ENCODE data around the gene BRPF1.

The BRPF1 gene

DNA sequence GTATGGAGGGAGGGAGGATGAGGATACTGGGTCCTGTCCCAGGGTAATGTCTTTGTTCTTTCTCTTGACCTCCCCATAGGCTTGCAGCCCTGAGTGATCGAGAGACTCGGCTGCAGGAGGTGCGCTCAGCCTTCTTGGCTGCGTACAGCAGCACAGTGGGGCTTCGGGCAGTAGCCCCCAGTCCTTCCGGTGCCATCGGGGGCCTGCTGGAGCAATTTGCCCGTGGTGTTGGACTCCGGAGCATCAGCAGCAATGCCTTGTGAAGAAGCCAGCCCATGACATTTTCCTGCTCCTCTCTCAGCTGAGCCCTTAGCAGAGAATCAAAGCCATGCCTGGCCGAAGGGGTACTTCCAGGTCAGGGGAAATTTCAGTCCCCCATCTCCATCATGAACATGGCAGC is 29.8 kb upstream of the BRPF1 start:
- DNase-seq: no peak

DNA sequence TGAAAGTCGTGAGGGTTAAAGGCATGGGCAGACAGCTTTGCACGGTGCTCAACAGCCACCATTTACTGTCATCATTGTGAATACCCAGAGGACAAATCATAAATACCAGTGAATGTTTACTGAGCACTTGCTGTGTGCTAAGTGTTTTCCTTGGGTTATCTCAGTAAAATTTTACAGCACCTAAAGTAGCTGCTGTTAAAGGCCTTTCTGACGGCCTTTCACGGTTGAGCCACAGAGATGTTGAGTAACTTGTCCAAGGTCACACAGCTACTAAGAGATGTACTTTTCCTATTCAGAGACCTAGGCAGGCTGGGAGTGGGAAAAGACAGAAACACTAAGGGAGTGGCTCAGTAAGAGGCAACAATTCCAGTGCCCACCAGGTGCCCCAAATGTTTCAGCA is 28.3 kb upstream of the BRPF1 start:
- DNase-seq: no peak

DNA sequence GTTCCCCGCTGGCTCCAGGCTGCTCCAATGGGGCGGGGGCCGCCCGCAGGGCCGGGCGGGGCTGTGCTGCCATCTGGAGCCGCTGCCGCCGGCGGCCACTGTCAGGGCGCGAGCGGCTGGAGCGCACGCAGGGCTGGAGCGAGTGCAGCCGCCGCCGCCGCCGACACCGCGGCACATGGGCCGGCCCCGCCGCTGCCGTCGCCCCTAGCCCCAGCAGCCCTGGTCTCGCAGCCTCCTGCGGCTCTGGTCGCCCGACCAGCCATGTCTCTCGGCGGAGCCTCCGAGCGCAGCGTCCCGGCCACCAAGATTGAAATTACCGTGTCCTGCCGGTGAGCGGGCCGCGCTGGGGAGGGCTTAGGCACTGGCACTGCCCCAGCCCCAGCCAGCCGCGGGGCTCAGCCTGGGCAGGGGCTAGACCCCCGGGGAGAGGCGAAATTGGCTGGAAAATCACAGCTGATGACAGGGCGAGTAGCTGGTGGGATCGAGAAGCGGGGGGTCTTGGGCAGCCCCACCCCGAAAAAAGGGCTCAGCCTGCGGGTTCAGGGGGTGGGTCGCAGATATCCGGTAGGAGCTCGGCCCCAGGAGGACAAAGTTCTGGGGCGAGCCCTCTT is 27.7 kb upstream of the BRPF1 start, which contains the start of gene CPNE9:
Gene CPNE9 (plus strand): TSS at position 98 of the 611 bp plus-strand sequence. CDS start 164 bp downstream, at position 262.
- DNase-seq: no peak

DNA sequence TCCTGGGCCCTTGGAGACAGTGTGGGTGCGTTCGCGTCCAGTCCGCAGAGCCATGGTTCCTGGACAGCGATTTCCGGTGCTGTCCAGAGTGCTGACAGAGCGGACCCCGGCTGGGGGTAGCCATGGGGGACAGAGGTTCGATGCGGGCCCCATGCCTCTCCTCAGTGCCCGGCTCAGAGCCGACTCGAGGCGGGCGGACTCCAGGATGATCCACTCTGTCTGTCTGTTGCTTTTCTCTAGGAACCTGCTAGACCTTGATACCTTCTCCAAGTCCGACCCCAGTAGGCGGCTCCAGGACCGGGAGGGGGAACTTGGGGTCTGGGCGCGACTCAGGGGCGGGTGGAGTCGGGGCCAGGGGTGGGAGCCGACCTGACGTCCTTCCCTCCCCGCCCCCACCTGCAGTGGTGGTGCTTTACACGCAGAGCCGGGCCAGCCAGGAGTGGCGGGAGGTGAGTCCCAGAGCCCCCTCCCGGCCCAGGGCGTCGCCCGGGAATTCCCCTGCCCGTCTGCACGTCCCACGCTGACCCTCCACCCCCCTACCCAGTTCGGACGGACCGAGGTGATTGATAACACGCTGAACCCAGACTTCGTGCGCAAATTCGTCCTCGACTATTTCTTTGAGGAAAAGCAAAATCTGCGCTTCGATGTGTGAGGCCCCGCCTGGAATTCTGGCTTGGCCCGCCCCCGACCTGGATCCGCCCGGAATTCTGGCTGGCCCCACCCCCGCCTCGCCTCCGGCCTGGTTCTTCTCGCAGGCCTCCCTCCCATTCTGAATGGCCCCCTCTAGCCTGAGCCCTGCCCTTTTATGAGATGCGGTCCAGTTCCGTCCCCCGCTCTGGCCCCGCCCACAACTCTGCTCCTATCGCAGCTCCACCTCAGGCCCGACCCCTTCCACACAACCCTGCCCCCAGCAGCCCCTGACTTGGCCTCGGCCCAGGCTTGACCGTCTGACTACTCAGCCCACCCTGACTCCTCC is 26.9 kb upstream of the BRPF1 start:
- no peak for DNase-seq

DNA sequence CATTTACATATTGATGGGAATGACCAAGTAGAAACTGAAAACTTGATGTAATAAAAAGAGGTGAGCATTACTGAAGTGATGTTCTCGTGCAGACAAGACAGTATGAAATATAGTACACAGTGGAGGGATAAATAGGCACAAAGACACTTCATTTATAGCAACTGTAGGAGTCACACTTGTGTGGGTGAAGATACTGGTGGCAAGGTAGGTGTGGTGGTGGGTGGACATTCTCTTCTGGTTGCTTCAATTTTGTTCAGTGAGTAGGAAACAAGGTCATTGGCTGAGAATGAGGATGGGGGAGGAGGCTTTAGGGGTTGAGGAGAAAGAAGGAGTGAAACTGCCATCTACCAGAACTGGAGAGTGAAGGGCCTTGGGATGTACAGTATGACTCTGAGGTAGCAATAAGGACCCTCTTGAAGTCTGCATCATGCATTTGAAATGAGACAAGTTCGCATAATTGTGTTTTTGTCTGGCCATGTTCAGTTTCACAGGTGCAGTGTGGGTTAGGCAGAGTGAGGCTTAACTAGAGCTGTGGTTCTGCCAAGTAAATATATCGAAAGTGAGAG is 21.3 kb upstream of the BRPF1 start:
- no peak for DNase-seq

DNA sequence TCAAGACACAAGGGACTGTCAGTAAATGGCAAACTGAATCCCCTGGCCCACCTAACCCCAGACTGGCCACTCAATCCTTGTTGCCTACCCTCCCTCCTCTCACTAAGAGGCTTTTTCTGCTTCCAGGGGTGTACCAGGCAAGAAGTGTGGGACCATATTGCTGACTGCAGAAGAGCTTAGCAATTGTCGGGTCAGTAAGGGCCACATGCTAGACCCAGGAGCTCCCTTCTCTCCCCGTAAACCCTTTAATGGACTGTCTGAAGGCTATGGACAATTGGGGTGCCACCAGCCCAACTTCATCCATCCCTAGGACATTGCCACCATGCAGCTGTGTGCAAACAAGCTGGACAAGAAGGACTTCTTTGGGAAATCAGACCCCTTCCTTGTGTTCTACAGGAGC is 19.1 kb upstream of the BRPF1 start:
- DNase-seq: no peak

DNA sequence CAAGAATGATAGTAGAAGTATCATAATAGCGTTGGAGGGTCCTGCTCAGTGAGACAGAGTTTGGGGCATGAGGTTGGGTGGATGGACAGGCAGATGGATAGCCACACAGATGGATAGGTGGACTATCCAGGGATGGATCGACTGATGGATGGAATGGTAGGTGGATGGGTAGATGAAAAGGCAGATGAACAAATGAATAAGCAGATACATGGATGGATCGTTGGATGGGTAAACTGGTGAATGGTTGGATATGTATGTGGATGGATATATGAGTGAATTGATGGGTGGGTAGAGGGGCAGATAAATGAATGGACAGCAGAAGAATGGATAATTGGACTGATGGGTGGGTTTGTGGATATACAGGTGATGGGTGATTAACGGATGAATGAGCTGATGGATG is 18.4 kb upstream of the BRPF1 start:
- DNase-seq: no peak

DNA sequence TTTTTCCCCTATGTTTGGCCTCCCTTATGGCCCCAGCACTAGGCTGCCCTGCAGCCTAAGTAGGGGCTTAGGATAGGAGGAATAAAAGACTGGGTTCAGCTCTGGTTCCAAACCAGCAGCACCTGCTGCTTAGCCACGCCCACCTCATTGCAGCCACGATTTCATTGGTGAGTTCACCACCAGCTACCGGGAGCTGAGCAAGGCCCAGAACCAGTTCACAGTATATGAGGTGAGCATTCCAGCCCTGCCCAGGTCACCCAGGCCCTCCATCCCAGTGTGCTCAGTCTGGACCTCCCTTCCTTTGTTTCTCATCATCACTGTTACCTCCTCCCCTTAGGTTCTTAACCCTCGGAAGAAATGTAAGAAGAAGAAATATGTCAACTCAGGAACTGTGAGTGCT is 16.4 kb upstream of the BRPF1 start:
- DNase-seq: no peak

DNA sequence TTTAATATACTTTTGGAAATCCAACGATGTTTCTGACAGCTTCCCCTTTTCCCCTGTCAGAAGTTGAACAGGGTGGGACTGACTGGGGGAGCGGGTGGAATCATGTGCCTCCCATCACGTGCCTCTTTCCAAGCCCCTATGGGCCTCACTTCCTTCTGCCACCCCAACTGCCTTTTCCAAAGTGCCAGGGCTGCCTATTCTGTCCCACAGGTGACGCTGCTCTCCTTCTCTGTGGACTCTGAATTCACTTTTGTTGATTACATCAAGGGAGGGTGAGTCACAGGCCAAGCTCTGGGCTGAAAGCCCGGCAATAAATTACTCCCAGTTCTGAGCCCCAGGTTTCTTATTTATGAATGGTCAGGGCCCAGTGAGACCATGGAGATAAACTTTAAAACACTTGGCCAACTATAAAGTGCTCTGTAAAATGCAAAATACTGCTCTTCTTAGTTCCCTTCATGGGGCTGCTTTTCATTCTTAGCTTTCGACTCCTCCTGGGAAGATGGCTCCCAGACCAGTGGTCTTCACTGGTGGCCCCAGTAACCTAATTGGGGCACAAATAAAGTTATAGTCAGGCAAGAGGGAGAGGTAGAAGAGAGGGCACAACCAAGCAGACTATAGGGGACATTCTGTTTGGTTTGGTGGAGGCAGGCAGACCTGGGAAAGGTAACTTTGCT is 15.6 kb upstream of the BRPF1 start:
- no peak for DNase-seq

DNA sequence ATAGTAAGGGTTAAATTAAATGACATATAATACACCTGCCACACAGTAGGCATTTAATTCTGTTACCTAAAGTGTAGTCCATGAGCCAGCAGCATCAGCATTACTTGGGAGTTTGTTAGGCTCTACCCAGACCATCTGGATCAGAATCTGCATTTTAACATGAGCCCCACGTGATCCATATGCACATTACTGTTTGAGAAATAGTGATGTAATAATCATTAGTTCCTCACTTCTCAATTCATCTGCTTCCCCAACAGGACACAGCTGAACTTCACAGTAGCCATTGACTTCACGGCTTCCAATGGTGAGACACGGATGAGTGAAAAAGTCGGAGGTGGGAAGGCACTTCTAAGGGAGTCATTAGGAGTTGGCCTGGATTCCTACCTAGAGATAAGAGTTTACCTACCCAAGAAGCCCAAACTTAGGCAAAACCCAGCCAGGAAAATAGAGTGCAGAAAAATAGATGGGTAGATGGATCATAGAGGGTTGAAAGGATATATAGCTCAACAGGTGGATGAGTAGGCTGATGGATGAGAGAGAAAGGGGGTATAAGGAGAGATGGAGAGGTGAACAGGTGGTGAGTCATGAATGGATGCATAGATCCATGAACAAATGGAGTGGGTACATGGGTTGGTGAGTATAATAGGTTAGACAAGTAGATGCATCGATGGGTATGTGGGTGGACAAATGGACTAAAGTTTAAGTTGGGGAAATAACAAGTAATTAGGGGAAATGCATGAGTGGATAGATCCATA is 14.6 kb upstream of the BRPF1 start:
- no peak for DNase-seq

DNA sequence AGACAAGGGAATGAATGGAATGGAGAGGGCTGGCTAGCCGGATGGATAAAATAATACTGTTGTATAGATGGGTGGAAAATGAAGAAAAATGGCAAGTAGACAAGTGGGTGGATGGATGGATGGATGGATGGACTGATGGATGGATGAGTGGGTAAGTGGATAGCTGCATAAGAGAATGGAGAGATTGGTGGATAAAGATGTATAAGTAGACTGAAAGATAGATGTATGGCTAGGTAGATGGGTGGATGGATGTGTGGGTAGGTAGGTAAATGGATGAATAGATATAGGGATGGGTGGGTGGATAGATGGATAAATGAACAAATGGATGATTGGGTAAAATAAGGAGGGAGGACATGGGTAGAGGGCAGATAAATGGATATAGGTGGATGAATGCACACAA is 14.0 kb upstream of the BRPF1 start:
- no peak for DNase-seq

DNA sequence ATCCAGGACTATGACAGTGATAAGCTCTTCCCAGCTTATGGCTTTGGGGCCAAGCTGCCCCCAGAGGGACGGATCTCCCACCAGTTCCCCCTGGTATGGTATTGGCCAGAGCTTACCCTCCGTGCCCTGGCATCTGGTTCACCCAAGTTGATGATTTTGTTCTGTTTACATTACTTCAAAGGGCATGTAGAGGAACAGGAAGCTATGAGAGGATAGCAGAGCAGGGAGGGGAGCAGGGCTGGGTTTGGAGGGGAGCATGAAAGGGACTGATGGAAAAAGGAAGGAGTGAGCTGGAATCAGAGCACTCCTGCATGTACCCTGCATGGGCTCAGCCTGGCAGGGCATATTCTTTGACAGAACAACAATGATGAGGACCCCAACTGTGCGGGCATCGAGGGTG is 13.4 kb upstream of the BRPF1 start:
- DNase-seq: no peak

DNA sequence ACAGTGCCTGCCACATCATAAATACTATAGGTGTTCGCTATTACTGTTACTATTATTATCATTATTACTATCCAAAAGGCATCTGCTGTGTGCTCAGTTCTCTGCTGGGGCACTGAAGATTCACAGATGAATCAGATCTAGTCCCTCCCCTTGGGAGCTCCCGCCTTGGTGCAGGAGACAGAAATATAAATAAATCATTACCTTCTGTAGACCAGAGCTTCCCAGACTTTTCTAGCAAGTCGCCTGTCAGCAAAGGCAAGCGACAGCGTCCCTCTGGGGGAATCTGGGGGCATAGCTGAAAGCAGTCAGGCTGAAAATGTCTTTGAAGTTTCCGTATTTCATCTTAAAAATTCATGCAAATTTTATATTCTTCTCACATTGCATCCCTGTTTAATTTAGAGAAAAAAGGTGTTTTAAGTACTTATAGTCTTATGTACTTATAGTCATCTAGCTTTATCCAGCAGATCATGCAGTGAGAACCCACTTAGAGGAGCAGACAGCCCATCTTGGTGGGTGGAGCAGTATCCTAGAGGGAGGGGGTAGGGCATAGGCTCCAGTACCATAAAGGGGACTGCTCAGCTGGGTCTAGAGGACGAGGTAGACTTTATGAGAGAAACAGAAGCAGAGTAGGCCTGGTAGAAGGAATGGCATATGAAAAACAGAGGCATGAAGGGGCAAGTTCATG is 10.4 kb upstream of the BRPF1 start:
- no peak for DNase-seq

DNA sequence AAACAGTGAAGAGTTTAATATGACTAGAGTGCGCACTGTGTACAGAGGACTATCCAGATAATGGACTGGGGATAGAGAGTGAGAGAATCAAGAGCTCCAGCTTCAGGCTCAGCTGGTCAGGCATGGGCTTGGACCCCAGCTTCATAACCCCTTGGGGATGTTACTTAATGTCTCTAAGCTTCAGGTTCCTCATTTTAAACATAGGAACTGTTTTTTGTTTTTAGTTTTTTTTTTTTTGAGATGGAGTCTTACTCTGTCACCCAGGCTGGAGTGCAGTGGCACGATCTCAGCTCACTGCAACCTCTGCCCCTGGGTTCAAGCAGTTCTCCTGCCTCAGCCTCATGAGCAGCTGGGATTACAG is 9.9 kb upstream of the BRPF1 start:
- DNase-seq: no peak

DNA sequence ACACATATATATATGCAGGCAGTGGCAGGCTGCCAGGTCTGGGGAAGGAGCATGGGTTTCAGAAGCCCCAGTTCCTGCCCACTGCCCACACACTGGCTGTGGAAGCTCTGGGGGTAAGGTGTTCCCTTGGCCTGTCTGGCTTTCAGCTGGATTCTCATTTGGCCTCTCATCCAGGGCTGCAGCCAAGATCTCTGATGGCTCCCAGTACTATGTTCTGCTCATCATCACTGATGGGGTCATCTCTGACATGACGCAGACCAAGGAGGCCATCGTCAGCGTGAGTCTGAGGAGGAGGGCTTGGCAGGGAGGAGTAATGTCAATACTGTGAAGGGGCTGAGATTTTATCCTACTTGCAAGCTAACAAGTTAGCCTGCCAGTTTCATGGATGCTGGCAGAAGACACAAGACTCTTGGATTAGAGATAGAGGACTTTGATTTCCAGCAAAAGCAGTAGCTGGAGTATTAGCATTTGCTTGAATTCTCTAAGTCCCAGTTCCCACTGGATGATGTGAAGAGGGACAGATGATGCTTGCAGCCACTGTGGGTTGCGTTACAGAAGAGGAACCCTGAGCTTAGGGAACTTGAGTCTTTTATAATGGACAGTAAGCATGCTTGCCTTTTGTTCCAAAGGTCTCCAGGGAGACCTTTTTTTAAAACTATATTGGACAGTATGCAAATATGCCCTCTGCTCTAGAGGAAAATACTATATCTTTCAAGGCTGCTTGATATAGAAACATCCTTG is 5.6 kb upstream of the BRPF1 start:
- DNase-seq: no peak

DNA sequence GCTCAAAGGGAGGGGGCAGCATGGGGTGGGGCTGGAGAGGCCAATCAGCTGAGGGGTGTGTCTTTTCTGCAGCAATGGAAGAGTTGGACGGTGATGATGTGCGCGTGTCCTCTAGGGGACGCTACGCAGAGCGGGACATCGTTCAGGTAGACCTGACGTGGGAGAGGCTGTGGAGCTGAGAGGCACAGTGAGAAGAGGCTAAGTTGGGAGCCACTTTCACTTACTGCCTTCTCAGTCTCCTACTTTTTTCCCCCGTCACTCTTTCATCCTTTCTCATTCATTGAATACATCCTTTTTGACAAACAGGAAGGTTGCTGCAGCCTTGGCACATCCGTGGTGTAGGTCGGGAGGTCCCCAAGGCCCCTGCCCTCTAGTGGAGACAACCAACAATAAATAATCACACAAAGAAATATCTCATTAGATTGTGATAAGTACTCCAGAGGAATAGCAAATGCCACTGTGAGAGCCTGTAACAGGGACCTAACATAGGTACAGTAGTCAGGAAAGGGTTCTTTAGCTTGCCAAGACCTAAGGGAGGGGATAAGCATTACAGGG is 4.4 kb upstream of the BRPF1 start:
- no peak for DNase-seq

DNA sequence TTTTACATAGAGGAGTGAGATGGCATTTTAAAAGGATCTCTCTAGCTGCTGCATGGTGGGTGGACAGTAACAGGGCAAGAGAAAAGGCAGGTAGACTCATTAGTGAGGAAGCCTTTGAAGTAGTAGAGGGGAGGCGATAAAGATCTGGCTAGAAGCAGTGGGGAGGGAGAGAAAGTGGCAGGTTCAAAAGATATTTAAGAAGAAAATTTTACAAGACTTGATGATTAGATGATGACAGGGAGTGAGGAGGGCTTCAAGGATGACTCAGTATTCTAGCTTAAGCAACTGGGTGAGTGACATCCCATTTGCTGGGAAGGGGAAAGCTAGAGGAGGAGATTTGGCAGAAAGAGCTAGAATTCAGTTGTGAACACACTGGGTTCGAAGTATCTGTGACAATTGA is 3.8 kb upstream of the BRPF1 start:
- DNase-seq: no peak

DNA sequence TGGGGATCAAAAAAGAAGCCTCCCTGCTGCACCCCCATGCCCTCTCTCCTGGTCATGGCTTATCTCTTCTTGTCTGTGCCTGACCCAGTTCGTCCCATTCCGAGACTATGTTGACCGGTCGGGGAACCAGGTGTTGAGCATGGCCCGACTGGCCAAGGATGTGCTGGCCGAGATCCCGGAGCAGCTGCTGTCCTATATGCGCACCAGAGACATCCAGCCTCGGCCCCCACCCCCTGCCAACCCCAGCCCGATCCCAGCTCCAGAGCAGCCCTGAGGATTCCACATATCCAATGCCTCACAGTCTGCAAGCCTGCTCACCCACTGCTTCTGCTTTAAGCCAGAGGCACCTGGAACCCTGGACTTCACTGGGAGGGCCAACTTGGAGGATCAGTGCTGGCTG is 2.1 kb upstream of the BRPF1 start:
- DNase-seq: no peak

DNA sequence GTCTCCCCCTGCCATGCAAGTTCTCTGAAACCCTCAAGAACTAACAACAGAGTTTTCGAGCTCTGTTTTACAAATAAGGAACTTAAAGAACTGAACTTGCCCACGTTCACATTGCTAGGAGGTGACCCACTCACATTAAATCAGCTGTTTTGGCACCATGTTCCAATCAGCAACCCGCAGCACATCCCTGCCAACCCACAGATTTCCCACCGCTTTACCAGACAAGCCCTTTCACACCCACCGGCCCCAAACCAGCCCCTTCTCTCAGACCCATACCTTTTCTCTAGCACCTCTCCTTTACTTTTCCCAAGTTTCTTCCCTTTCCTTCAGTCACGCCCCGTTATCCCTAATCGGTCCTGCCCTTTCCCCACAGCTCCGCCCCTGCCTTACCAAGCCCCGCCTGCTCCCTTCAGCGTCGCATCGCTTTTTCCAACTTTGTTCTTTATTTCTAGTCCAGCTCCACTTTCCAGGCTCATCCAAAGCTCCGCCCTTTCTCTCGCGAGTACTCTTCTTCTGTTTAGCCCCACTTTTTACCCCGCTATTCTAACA is 804 bp upstream of the BRPF1 start:
- peak; percentile 73 for DNase-seq

DNA sequence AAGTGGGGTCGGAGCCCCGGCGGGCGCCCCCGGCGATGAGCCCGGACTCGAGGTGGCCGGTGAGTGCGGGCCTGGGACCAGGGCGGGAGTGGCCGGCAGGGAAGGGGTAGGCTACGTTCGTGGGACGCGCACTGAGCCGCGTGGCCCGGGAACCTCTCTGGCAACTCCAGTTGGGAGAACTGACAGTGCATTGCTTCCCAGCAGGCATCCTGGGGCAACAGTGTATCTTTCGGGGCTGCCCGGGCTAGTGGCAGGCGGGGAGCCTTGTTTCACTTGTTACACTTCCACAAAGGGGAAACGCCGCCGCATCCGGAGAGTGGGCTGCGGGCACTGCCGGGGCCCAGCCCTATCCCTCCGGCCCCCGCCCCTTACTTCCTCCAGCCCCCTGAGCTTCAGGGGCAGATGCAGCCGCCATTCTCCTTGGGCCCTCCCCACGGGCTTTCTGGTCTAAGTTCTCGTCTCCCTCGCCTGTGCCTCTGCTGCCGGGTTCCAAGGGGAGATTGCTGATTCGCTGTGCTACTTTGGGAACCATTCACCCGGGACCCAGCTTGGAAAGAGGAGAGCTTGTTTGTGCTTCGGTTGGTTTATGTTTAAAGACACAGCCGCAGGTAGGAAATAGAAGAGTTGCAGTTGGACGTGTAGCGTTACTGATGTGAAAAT is 675 bp downstream of the BRPF1 start:
- DNase-seq: no peak

Measured in NCI-H1105 (cell line).